ENCODE measurements around the gene MACROD2. TPM values are rescaled to one million over a fixed set of nuclear protein-coding genes. Genes with fewer than 3 reads are reported as not detected.

MACROD2 gene
- total RNA-seq, 2 donors from 2014 or later = 8.3 to 21.8 TPM

DNA sequence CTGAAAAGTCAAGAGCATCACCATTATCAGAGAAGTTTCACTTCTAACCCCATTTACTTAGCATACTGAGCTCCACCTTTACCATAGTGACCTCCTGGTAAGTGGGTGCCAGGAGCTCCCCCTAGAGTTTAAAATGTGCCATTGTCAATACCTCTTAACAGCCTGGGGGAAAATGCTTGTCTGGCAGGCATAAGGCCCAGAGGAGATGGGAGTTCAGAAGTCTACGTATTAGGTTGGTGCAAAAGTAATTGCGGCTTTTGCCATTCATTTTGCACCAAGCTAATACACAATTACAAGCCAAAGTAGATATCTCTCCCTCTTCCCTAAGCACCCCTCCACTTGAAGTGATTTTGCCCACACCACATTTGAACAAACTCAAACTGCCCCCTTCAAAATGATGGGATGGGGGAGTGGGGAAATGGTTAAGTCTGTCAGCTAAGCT lies 1658.9 kb downstream of the MACROD2 start:
- no peak overlapping the region for H3K27ac ChIP-seq
- no peaks in the 10 kb centered on the region for H3K27me3 ChIP-seq
- WGBS, 2 donors = 25% methylated on average over 2 of the region's 2 CpGs
- H3K4me1 ChIP-seq = no peaks in the 10 kb centered on the region
- H3K4me3 ChIP-seq = no peak overlapping the region
- intact Hi-C loops (cut with DNase I) = no loop called here
- no peaks in the 10 kb centered on the region for H3K36me3 ChIP-seq (replicated peaks in 1 of 2; ENCODE audit: insufficient read depth in 1 of 2, low read depth in 2 of 2)
- TF ChIP-seq CTCF (IDR thresholded peaks at IDR 0.05) = peak; percentile 22 to 67 (median 58)
- TF ChIP-seq POLR2A (IDR thresholded peaks at IDR 0.05) = no peak
- no peaks in the 10 kb centered on the region for H3K9me3 ChIP-seq
- ATAC-seq (peak; percentile 74), DNase-seq (peak; percentile 31 to 60 (median 40))

GRCh38 chr20:15655295-15655874 lies 1660.1 kb downstream of the MACROD2 start:
- no peaks in the 10 kb centered on the region for H3K9me3 ChIP-seq
- ATAC-seq = no peak

DNA sequence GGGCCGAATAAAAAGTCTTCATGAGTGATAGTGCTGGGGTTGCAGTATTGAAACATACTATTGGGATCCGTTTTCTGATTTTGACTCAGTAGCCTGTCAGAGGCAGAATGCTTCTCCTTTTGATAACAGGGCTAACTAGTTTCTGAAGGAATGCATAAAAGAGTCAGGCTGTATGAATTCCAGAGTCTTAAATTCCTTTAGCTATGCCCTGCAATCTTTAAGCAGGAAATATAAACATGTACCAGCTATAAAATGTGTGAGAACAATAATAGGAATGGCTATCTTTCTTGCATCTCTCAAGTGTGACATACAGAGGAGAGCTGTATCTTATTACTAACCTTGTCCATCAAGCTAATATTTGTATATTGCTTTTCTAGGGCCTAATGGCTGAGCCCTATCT lies 1660.8 kb downstream of the MACROD2 start:
- WGBS, 2 donors = 67% methylated on average over 2 of the region's 2 CpGs
- DNase-seq = no peak

More at GRCh38 chr20:15655295-15655874, 1660.1 kb downstream of the MACROD2 start:
- 79% methylated on average over 7 of the region's 7 CpGs for whole genome bisulfite sequencing, 2 donors
- no peaks in the 10 kb centered on the region for H3K4me1 ChIP-seq
- intact Hi-C loops (cut with DNase I) = no loop called here
- H3K36me3 ChIP-seq (replicated peaks in 1 of 2; ENCODE audit: insufficient read depth in 1 of 2, low read depth in 2 of 2) = no peaks in the 10 kb centered on the region
- no peak overlapping the region for H3K27ac ChIP-seq
- no peaks in the 10 kb centered on the region for H3K27me3 ChIP-seq
- no peak for DNase-seq
- TF ChIP-seq CTCF (IDR thresholded peaks at IDR 0.05) = no peak
- H3K4me3 ChIP-seq = no peak overlapping the region

DNA sequence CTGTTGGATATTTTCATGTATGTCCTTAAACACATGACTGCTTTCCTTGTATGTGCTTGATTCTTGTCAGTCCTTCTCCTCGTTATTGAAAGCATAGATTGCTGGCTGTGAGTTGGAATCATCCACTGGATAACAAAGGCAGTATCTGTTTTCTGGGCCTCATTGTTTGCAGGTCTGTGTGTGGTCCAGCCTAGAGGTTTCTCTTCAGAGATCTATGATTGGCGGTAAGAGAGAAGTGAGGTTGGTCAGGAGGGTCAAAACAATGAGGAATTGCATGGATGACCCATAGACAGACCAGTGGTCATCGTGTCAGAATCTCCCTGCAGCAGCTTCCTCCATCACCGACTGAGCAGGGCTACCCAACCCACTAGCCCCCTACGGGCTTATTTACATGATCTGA lies 1663.0 kb downstream of the MACROD2 start:
- no peaks in the 10 kb centered on the region for H3K36me3 ChIP-seq (replicated peaks in 1 of 2; ENCODE audit: insufficient read depth in 1 of 2, low read depth in 2 of 2)
- H3K9me3 ChIP-seq = no peaks in the 10 kb centered on the region
- H3K27me3 ChIP-seq = no peaks in the 10 kb centered on the region
- H3K27ac ChIP-seq = no peak overlapping the region
- TF ChIP-seq POLR2A (IDR thresholded peaks at IDR 0.05) (no peak), CTCF (IDR thresholded peaks at IDR 0.05) (no peak)
- WGBS, 2 donors = 60 to 67% methylated on average over 5 of the region's 5 CpGs
- no peaks in the 10 kb centered on the region for H3K4me1 ChIP-seq
- intact Hi-C loops (cut with DNase I) = no loop called here
- DNase-seq = no peak
- no peak for ATAC-seq
- H3K4me3 ChIP-seq = no peak overlapping the region

More for the DNA sequence above, 1660.8 kb downstream of the MACROD2 start:
- H3K4me1 ChIP-seq = no peaks in the 10 kb centered on the region
- H3K9me3 ChIP-seq = no peaks in the 10 kb centered on the region
- H3K27me3 ChIP-seq = no peaks in the 10 kb centered on the region
- TF ChIP-seq CTCF (IDR thresholded peaks at IDR 0.05) (no peak), POLR2A (IDR thresholded peaks at IDR 0.05) (no peak)
- no peaks in the 10 kb centered on the region for H3K36me3 ChIP-seq (replicated peaks in 1 of 2; ENCODE audit: insufficient read depth in 1 of 2, low read depth in 2 of 2)
- ATAC-seq = no peak
- no peak overlapping the region for H3K4me3 ChIP-seq
- intact Hi-C loops (cut with DNase I) = no loop called here
- no peak overlapping the region for H3K27ac ChIP-seq

GRCh38 chr20:15673206-15673605 lies 1677.9 kb downstream of the MACROD2 start:
- Histone ChIP-seq H3K4me3 (no peak overlapping the region), H3K36me3 (replicated peaks in 1 of 2; ENCODE audit: insufficient read depth in 1 of 2, low read depth in 2 of 2) (no peaks in the 10 kb centered on the region), H3K27ac (no peak overlapping the region), H3K27me3 (no peaks in the 10 kb centered on the region), H3K4me1 (no peaks in the 10 kb centered on the region), H3K9me3 (no peaks in the 10 kb centered on the region)
- intact Hi-C loops (cut with DNase I) = no loop called here
- DNase-seq (no peak), ATAC-seq (no peak)
- TF ChIP-seq POLR2A (IDR thresholded peaks at IDR 0.05) = no peak
- no peak for TF ChIP-seq CTCF (IDR thresholded peaks at IDR 0.05)
- 58 to 59% methylated on average over 1 of the region's 1 CpG for WGBS, 2 donors

Measured in body of pancreas (tissue), 4 donors.